MM.1S (cell line): ENCODE data around the gene C1orf94.

Experiments
- DNase-seq: peaks from one replicate; pipeline ENCODE4 v3.0.0-alpha.2; 2015
- H2AFZ ChIP-seq: fragments of 300-600 bp; sonication (generic); 2 replicates; pipeline ENCODE4 v1.6.0; 2016; ENCODE audit warnings: antibody characterized with exemption, low read length
- H3F3A ChIP-seq: fragments of 300-600 bp; sonication (generic); 2 replicates; pipeline ENCODE4 v1.6.1; 2016; ENCODE audit warnings: mild to moderate bottlenecking, antibody characterized with exemption, low read length, moderate library complexity, mixed read lengths; ENCODE audit not compliant: insufficient read depth
- H3K27ac ChIP-seq: fragments of 300-600 bp; sonication (generic); 2 replicates; pipeline ENCODE4 v1.5.1; 2016; ENCODE audit warnings: mild to moderate bottlenecking, low read length
- H3K27me3 ChIP-seq: fragments of 300-600 bp; sonication (generic); replicated peaks from 2 replicates; pipeline ENCODE4 v1.6.0; 2016; ENCODE audit warnings: low read length; ENCODE audit not compliant: insufficient read depth
- H3K36me3 ChIP-seq: fragments of 300-600 bp; sonication (generic); replicated peaks from 2 replicates; pipeline ENCODE4 v1.6.1; 2016; ENCODE audit warnings: mild to moderate bottlenecking, low read length, mixed read lengths; ENCODE audit not compliant: insufficient read depth
- H3K4me1 ChIP-seq: fragments of 300-600 bp; sonication (generic); 2 replicates; pipeline ENCODE4 v1.6.1; 2016; ENCODE audit warnings: low read length, mixed read lengths
- H3K4me2 ChIP-seq: fragments of 300-600 bp; sonication (generic); 2 replicates; pipeline ENCODE4 v1.6.0; 2016; ENCODE audit warnings: low read depth, low read length
- H3K4me3 ChIP-seq: fragments of 300-600 bp; sonication (generic); 2 replicates; pipeline ENCODE4 v1.5.1; 2016; ENCODE audit warnings: low read length, mixed read lengths
- H3K79me2 ChIP-seq: fragments of 300-600 bp; sonication (generic); 2 replicates; pipeline ENCODE4 v1.6.1; 2016; ENCODE audit warnings: mixed run types, low read length, mixed read lengths
- H3K9ac ChIP-seq: fragments of 300-600 bp; sonication (generic); 2 replicates; pipeline ENCODE4 v1.6.1; 2016; ENCODE audit warnings: low read length, mixed read lengths
- H3K9me2 ChIP-seq: fragments of 300-600 bp; sonication (generic); replicated peaks from 2 replicates; pipeline ENCODE4 v1.6.1; 2016; ENCODE audit warnings: mild to moderate bottlenecking, low read length, mixed read lengths; ENCODE audit not compliant: insufficient read depth
- H3K9me3 ChIP-seq: fragments of 300-600 bp; sonication (generic); replicated peaks from 2 replicates; pipeline ENCODE4 v1.6.1; 2016; ENCODE audit warnings: mild to moderate bottlenecking, low read length, mixed read lengths; ENCODE audit not compliant: insufficient read depth
- H4K20me1 ChIP-seq: fragments of 300-600 bp; sonication (generic); 2 replicates; pipeline ENCODE4 v1.6.1; 2016; ENCODE audit warnings: mild to moderate bottlenecking, low read length, moderate library complexity, mixed read lengths; ENCODE audit not compliant: insufficient read depth
- EZH2 ChIP-seq: fragments of 300-600 bp; sonication (generic); optimal IDR thresholded peaks from 2 replicates; pipeline ENCODE3; 2017; ENCODE audit warnings: low read depth, mild to moderate bottlenecking, antibody characterized with exemption, low read length, mixed read lengths
- EZH2phosphoT487 ChIP-seq: fragments of 300-600 bp; sonication (generic); IDR thresholded peaks from 2 replicates; pipeline ENCODE4 v1.6.1; 2018; ENCODE audit warnings: antibody characterized with exemption, low read length
- TF ChIP-seq, protein P1 (sequence below): fragments of 300-600 bp; sonication (generic); IDR thresholded peaks from 2 replicates; pipeline ENCODE4 v1.5.1; 2016; ENCODE audit warnings: antibody characterized with exemption, low read length, mixed read lengths

C1orf94 gene

GRCh38 chr1:34128186-34128889 lies 48.4 kb upstream of the C1orf94 start:
- Histone ChIP-seq H3K9ac (no peak overlapping the region), H3K4me3 (no peak overlapping the region)

GRCh38 chr1:34129630-34130029 lies 47.1 kb upstream of the C1orf94 start:
- no peaks in the 10 kb centered on the region for H3K9me3 ChIP-seq
- H3K9ac ChIP-seq, result no peak overlapping the region
- H4K20me1 ChIP-seq, result no peaks in the 10 kb centered on the region
- no peaks in the 10 kb centered on the region for H3K36me3 ChIP-seq
- H3K4me3 ChIP-seq, result no peak overlapping the region
- H3K27me3 ChIP-seq, result peaks cover 24% of the 10 kb centered on the region
- H3K79me2 ChIP-seq, result no peaks in the 10 kb centered on the region
- DNase-seq, result no peak
- no peaks in the 10 kb centered on the region for H3K9me2 ChIP-seq
- H3K4me1 ChIP-seq, result no peaks in the 10 kb centered on the region
- no peak overlapping the region for H3K4me2 ChIP-seq
- H2AFZ ChIP-seq, result no peak overlapping the region
- H3K27ac ChIP-seq, result no peak overlapping the region
- no peaks in the 10 kb centered on the region for H3F3A ChIP-seq
- no peak for TF ChIP-seq EZH2phosphoT487
- TF ChIP-seq, protein P1, sequence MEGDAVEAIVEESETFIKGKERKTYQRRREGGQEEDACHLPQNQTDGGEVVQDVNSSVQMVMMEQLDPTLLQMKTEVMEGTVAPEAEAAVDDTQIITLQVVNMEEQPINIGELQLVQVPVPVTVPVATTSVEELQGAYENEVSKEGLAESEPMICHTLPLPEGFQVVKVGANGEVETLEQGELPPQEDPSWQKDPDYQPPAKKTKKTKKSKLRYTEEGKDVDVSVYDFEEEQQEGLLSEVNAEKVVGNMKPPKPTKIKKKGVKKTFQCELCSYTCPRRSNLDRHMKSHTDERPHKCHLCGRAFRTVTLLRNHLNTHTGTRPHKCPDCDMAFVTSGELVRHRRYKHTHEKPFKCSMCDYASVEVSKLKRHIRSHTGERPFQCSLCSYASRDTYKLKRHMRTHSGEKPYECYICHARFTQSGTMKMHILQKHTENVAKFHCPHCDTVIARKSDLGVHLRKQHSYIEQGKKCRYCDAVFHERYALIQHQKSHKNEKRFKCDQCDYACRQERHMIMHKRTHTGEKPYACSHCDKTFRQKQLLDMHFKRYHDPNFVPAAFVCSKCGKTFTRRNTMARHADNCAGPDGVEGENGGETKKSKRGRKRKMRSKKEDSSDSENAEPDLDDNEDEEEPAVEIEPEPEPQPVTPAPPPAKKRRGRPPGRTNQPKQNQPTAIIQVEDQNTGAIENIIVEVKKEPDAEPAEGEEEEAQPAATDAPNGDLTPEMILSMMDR, result no peak
- TF ChIP-seq EZH2, result no peak

More at GRCh38 chr1:34128186-34128889, 48.4 kb upstream of the C1orf94 start:
- peaks cover 18% of the 10 kb centered on the region; the same call in 1 of the 2 replicates for H3K27me3 ChIP-seq
- H3K9me3 ChIP-seq, result no peaks in the 10 kb centered on the region
- no peaks in the 10 kb centered on the region for H3K79me2 ChIP-seq
- no peak overlapping the region for H3K27ac ChIP-seq
- H2AFZ ChIP-seq, result no peak overlapping the region
- H3K9me2 ChIP-seq, result no peaks in the 10 kb centered on the region
- H3K36me3 ChIP-seq, result no peaks in the 10 kb centered on the region
- no peak overlapping the region for H3K4me2 ChIP-seq
- H3K4me1 ChIP-seq, result no peaks in the 10 kb centered on the region
- no peaks in the 10 kb centered on the region for H4K20me1 ChIP-seq
- no peaks in the 10 kb centered on the region for H3F3A ChIP-seq
- TF ChIP-seq, protein P1, result no peak
- no peak for TF ChIP-seq EZH2phosphoT487
- TF ChIP-seq EZH2, result no peak
- DNase-seq, result no peak

GRCh38 chr1:34130306-34130705 lies 46.4 kb upstream of the C1orf94 start:
- Histone ChIP-seq H3K9ac (no peak overlapping the region), H3K79me2 (no peaks in the 10 kb centered on the region), H3K27ac (no peak overlapping the region), H2AFZ (no peak overlapping the region), H3K36me3 (no peaks in the 10 kb centered on the region), H3K9me3 (no peaks in the 10 kb centered on the region), H3F3A (no peaks in the 10 kb centered on the region), H3K4me2 (no peak overlapping the region), H3K27me3 (peaks cover 28% of the 10 kb centered on the region), H3K4me1 (no peaks in the 10 kb centered on the region), H3K9me2 (no peaks in the 10 kb centered on the region), H4K20me1 (no peaks in the 10 kb centered on the region), H3K4me3 (no peak overlapping the region)
- TF ChIP-seq EZH2phosphoT487, result no peak
- TF ChIP-seq EZH2, result no peak
- TF ChIP-seq, protein P1, result no peak
- DNase-seq, result no peak
